Measurements from ENCODE around the gene STAG3. TPM values are rescaled to one million over a fixed set of nuclear protein-coding genes. Genes with fewer than 3 reads are reported as not detected.

Gene STAG3
- total and polyA plus RNA-seq, 2 donors (not counting 3 experiments of a cell fraction or from before 2014, with no cell fraction given) = 0.29 to 1.4 TPM

- Histone ChIP-seq H3K9me1 (replicated peaks; ENCODE audit: control insufficient read depth, extremely low read depth, insufficient read depth, low read length) (no peaks in the 10 kb centered on the region), H3K79me2 (ENCODE audit: control insufficient read depth, insufficient read depth, low read length) (no peaks in the 10 kb centered on the region), H4K20me1 (replicated peaks; ENCODE audit: control insufficient read depth, extremely low read depth, insufficient read depth, low read length) (no peaks in the 10 kb centered on the region), H3K4me1 (ENCODE audit: control insufficient read depth, extremely low read depth, insufficient read depth, low read length) (peaks cover 14% of the 10 kb centered on the region), H3K36me3 (ENCODE audit: control insufficient read depth in 2 of 2, extremely low read depth in 1 of 2, insufficient read depth in 2 of 2, low read length in 2 of 2) (peaks cover 0 to 17% of the 10 kb centered on the region in 2 experiments), H3K4me2 (ENCODE audit: insufficient read depth, low read length) (peak overlapping the region; percentile 90), H3K27ac (ENCODE audit: insufficient read depth, low read depth, low read length) (peak overlapping the region; percentile 6), H2AFZ (ENCODE audit: low read depth, low read length) (no peak overlapping the region), H3K9me3 (replicated peaks; ENCODE audit: control insufficient read depth, insufficient read depth, low read length) (no peaks in the 10 kb centered on the region), H3K27me3 (ENCODE audit: control insufficient read depth in 2 of 2, insufficient read depth in 2 of 2, low read length in 2 of 2) (no peaks in the 10 kb centered on the region), H3K4me3 (replicated peaks in 1 of 3; ENCODE audit: insufficient read depth in 1 of 3, low read depth in 1 of 3, low read length in 3 of 3) (peak overlapping the region; percentile 56 to 86 (median 66)), H3K9ac (replicated peaks; ENCODE audit: extremely low read depth, insufficient read depth, low read length) (peak overlapping the region; percentile 56)
- intact Hi-C loops (cut with micrococcal nuclease) = loop anchor here (1.0 to 2.0 kb wide), 4 partner anchors 9 to 57 kb away; partner anchors contain the start of genes AP4M1, GAL3ST4, GPC2 and LAMTOR4
- TF ChIP-seq, protein P1, sequence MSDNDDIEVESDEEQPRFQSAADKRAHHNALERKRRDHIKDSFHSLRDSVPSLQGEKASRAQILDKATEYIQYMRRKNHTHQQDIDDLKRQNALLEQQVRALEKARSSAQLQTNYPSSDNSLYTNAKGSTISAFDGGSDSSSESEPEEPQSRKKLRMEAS (IDR thresholded peaks at IDR 0.05; ENCODE audit: insufficient read depth, insufficient read length) = no peak
- TF ChIP-seq MYC (IDR thresholded peaks at IDR 0.05; ENCODE audit: low read depth, low read length) (no peak), POLR2AphosphoS5 (IDR thresholded peaks at IDR 0.05; ENCODE audit: insufficient read depth, low read depth, low read length) (peak; percentile 7), GATA2 (IDR thresholded peaks at IDR 0.05; ENCODE audit: insufficient read depth, insufficient read length, low read depth, low read length) (no peak), CTCF (IDR thresholded peaks at IDR 0.05; ENCODE audit: extremely low read depth in 1 of 2, insufficient read depth in 1 of 2, low read depth in 1 of 2, low read length in 2 of 2) (peak in 1 of 2 donors; percentile 33), POLR2A (IDR thresholded peaks at IDR 0.05; ENCODE audit: low read depth, low read length) (no peak), JUN (IDR thresholded peaks at IDR 0.05; ENCODE audit: borderline replicate concordance, insufficient read depth, insufficient read length, low read depth) (peak; percentile 5), EZH2 (IDR thresholded peaks at IDR 0.05; ENCODE audit: borderline replicate concordance, low read depth, low read length, severe bottlenecking) (no peak), FOS (IDR thresholded peaks at IDR 0.05; ENCODE audit: borderline replicate concordance, insufficient read depth, low read length) (no peak)
- ChIA-PET POLR2A (interaction anchor here (0.5 kb wide), 1 partner anchor 20 kb away, joined by 3 read pairs; the partner anchor contains the start of gene GPC2), CTCF (interaction anchor here (1.0 to 3.0 kb wide), 6 partner anchors 9 to 250 kb away, joined by 3 to 10 read pairs (median 5); partner anchors contain the start of genes GAL3ST4 and LAMTOR4)
- FAIRE-seq = peak; percentile 67
- BruUV-seq (replicated peaks) = no TSS peak
- DNase-seq (ENCODE audit: low read depth, low spot score) = peak; percentile 36
- dilution Hi-C loops (cut with MboI; ENCODE audit: extremely low pct_ligation_motif_present, low sequenced_read_pairs) = no loop called here
Observed at GRCh38 chr7:100157334-100158228, 20.1 kb upstream of the STAG3 start.

Measured in endothelial cell of umbilical vein (primary cell).